Colon (tissue), 2 donors: ENCODE data around the gene STK38L.

ENCODE experiments used
- FAIRE-seq: peaks from 2 replicates; lab custom pipeline; 2012; peaks lifted over from hg19 to GRCh38; lab: Jason Lieb, UNC
- donor health status: control.
- donor health status: control.

The STK38L gene

DNA sequence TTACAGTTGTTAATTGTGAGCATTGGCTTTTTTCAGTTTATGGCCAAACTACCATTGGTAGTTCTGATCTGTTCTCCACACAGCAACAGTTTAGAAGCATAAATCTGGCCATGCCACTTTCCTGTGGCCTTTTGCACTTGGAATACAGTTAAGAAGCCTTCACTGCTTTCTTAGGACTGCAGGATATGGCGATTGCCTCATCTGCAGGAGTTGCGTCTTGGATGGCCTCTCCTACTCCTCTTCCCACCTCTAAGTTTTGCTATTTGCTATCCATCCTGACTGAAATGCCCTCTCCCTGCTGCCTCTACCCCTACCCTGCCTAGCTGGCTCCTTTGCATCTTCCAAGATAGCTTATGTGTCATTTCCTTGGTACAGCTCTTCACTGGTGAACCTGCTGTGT is 75.8 kb downstream of the STK38L start:
- no peak for FAIRE-seq

DNA sequence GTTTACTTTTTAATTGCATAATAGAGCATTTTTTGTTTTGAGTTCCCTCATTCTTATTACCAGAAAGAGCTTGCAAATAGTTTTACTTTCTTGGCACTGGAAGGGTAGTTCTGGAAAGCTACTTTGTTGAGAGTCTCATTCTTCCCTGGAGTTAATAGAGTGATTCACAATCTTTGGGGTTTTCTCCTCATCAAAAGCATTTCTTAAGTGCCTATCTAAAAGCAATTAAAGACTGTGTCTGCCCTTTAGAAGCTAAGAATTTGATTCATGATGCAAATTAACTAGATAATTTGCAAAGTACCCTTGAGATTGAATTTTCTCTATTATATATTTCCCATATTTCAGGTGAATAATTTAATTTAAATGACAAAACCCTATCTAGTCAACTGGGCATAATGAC is 80.4 kb downstream of the STK38L start:
- no peak for FAIRE-seq

DNA sequence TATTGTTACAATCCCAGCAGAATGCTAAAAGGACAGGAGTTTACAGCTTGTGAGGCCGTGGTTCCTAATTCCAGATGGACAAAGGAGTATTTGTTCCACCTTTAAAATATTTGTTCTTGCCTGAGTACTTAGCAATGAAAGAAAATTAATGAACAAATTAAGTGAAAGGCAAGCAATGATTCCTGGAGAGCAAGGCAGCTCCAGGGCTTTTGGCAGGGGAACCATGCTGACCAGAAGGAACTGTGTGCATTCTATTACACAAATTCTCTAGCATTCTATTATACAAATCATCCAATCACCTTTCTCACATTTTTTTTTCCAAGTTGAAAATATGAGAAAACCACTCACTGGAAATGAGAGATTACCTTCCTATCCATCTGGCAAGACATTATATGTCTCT is 86.8 kb downstream of the STK38L start:
- no peak for FAIRE-seq

DNA sequence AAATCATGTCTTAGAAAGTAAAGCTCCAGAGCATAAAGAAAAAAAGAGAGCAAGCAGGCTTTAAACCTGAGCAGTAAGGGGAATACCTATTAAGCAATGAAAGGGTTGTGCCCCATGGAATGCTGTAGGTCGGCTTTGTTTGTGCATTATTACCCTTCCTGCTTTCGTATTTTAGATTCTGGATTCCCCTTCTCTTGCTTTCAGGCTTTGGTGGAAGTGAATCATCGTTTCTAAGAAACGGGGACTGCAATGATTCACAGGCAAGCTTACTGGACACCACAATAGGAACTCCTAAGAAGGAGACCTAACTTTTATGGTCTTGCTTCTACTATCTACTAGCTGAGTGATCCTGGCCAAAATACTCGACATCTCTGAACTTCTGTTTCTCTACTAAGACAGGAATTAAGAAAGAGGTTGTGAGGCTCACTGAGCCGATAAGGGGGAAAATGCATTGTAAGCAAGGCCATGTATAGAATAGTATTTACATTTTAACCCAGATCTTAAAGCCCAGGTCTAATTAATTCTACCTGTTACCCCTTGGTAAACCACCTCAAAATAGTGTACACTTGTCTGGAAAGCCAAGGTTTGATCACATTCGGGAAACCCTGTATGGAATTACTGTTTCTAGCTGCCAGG is 87.3 kb downstream of the STK38L start:
- FAIRE-seq = no peak

DNA sequence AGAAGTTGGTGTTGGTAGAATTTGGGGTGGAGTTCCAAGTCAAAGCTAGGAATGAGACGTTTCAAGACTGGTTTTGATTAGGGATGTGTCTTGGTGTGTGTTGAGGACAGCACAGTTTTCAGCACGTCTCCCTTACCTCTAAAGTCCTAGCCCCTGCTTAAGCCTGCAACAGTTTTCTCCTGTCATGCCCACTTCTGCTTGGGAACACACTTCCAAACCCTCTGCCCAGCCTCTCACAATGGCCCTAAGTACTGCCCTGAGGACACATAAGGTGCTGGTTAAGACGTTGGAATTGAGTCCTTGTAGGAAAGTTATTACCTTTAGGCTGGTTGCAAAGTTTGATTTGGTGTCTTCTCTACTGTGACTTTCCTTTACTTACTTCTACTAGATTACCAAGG is 87.8 kb downstream of the STK38L start:
- no peak for FAIRE-seq

DNA sequence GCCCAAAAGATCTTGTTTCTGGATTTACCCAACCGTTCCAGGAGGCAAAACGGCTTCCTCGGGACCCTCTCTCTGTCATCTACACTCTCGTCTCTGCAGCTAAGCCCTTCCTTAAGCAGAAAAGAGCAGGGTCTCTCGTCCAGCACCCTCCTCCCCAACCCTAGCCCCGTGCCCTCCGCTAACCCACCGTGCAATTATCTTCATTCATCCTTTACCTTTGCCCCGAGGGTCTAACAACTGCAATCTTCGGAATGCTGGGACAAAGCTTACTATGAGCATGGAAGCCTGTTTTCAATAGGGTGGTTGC is 88.3 kb downstream of the STK38L start:
- FAIRE-seq = no peak

DNA sequence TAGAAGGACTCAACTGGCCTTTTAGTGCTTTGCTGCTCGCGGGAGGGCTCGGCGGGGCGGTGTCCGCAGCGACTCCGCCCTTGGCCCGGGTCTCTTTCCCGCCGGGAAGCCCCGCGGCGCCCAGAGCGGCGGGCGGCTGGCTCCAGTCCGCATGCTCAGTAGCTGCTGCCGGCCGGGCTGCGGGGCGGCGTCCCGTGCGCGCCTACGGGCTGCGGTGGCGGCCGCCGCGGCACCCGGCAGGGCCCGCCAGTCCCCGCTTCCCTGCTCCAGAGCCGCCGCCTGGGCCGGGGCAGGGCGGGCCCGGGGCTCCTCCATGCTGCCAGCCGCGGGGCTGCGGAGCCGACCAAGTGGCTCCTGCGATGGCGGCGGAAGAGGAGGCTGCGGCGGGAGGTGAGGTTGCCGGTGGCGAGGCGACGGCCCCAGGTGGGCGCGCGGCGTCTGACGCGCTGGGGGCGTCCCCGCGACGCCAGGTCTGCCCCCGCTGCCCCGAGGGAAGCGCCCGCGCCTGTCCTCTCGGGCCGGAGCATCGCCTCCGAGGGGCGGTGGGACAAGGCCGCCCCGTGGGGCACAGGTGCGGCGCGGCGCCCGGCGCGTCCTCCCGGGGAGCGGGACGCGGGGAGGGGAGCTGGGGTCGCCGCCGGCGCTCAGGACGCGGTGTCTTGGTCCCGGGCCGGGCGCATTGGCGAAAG is 88.8 kb downstream of the STK38L start, which contains the start of gene BMAL2:
Gene BMAL2, plus strand, starts transcription at position 123 of the 689 bp plus-strand sequence. Its CDS starts 237 bp downstream, at position 360.
- no peak for FAIRE-seq

DNA sequence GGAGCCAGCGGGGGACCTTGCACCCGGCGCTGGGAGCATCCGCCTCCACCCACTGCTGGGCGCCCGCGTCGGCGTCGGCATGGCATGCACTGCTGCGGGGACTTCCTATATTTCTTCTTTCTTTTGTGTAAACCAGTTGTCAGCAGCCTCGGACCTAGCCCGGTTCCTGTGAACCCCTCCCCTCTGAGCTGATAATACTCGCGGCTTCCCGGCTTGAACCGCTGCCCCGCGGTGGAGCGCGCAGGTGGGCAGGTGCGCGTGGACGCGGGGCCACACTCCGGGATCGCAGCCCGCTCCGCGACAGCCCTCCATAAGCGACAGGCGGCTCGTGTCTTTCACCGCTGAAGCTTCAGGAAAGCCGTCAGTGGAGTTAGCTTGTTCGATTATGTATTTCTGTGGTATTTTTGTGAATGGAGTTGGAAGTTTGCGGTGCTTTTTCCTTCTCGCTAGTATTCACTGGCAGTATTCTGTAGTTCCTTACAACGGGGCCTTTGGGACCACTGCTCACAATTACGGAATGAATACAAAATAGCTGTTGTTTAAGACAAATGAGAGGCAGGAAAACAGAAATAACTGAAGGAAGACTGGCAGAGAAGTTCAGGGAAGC is 89.4 kb downstream of the STK38L start:
- FAIRE-seq = no peak

DNA sequence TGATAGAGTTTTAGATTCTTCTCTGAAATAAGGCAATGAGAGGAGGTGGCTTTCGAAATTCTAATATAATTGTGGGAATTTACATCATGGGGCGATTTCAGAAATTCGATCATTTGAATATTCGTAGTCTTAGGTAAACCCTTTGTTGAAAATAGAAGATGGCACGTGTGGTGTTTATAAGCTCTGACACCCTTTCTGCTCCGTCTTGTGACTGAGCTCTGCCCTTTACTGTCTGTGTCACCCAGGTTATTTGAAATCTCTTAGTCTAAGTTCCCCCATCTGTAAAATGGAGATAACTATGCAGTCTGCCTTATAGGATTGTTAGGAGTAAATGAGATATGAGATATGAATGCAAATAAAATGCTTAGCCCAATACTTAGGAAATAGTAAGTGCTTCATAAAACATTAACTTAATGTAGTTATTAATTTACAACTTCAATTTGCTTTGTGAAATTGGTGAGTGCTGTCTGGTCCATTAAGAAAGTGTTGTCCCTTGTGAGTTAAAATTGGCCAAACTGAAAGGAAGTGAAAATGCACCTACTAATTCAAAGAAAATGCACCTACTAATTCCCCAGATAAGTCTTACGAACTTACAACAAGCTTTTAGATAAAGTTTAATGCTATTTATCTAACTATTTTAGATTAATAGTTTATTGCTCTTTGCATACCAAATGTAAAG is 90.1 kb downstream of the STK38L start:
- no peak for FAIRE-seq

DNA sequence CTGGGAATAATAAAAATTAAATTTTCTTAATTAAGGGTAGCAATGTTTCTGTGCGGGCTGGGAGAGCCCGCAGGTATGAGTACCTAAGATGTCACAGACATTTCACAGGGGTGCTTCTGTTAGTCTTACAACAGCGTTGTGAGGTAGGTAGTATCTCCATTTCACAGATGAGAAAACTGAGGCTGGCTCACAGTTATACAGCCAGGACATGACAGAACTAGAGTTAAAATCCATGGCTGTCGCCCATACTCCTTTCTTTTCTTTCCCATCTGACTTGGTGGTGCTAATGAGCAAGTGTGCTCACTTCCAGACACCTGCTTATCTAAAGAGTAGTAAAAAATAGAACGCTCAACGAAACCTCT is 90.6 kb downstream of the STK38L start:
- FAIRE-seq = no peak

DNA sequence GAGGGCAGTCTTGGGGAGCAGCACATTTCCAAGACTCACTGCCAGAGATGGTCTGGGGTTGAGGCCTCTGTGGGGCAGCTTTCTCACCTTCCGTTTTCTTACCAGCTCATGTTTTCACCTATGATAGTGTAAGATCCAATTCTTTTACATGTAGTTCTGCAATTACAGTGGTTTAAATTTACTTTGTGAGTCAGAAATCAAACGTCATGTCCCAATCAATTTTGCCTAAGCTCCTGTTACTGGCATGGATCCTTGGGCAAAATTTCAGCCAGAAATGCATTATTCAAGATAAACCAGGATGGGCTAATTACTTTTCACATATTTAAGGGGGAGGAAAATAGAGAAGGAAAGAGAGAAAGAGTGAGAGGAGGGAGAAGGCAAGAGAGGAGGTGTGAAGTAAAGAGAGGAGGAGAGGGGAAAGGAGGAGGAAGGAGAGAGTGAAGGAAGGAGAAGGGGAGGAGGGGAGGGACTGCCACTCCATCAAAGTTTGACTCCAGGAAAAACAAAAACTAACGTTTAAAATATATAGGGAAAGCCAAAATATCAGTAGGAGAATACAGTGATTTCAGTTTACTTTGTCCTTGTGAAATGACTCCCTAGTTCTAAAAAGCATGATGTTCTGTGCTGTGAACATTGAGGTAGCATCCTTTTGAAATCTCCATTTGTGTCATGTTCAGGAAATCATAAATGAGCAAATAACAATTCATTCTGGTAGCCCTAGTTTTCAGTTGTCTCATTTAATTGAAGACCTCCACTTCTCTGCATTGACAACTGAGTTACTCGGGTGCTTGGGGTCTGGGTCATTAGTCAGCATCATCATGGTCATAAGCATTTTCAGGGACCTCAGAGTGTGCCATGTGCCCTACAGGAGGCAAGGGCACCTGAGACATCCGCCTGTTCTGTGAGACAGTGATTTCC is 91.5 kb downstream of the STK38L start:
- FAIRE-seq = no peak

DNA sequence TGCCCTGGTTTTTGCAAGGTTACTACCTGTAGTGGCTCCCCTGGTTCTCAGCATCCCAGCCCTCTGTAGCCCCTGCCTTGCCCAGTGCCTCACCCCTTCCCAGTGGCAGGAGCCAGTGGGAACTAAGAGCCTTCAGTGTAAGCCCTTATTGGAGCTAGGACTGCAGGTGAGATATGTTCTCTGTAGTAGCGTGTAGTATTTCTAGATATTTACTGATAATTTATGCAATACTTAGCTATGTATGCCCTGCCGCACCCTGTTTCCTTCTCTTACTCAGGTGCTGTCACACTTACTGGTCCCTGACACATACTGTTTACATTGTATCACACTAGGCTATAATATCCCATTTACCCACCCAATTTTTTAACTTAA is 92.2 kb downstream of the STK38L start:
- FAIRE-seq = no peak

DNA sequence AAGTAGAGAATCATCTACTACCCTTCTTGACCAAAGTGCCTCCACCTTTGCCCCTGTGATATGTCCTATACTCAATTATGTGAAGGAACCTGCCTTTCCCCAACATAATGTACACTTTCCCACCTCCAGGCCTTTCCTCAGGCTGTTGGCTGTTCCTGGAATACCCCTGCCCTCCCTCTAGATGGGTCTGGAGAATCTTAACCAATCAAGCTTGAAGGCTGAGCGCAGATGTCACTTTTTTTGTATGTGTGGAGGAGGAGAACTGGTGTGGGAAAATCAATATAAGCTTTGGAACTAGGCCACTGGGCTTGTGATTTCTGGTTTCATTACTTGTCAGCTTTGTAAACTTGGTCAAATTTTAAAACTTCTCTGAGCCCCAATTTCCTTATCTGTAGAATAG is 93.3 kb downstream of the STK38L start:
- FAIRE-seq = no peak

DNA sequence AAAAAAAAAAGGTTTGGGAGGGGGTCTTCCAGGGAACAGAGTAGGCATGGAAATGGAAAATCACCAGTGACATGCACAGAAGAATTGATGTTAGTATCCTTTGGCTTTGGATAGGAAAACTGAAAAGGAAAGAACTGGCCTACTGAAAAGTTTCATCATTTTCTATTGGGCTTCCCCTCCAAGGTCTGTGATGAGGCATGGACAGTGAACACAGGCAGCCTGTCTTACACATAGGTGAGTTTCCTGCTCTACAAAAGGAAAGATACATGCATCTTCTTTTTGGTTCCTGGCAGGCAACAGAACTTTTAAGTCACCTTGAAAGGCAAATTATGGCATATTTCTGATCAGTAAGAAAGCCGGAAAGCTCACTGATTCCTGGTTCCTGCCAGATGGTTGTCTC is 94.4 kb downstream of the STK38L start:
- no peak for FAIRE-seq

DNA sequence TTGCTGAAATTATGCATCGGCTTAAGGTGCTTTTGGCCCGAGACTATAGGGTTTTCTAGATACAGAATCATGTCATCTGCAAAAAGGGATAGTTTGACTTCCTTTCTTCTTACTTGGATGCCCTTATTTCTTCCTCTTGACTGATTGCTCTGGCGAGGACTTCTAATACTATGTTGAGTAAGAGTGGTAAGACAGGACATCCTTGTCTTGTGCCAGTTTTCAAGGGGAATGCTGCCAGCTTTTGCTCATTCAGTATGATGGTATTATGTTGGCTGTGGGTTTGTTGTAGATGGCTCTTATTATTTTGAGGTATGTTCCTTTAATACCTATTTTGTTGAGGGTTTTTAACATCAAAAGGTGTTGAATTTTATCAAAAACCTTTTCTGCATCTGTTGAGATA is 96.9 kb downstream of the STK38L start:
- no peak for FAIRE-seq

DNA sequence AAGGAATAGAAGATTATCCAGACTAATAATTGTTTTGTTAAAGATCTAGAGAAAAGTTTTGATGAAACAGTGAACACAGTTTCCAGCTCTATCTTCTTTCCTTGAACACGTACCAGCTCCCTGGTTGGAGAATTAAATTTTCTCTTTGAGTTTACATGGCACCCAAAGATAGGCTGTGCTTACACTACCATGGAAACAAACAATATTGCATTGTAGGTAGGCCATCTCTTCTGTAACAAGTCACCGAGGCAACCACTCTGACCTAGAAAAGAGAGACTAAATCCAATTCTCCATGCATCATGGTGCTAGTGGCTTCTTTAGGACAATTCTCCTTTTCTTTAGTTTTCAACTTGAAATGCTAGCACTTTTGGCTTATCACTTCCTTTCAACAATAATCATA is 98.5 kb downstream of the STK38L start:
- no peak for FAIRE-seq

DNA sequence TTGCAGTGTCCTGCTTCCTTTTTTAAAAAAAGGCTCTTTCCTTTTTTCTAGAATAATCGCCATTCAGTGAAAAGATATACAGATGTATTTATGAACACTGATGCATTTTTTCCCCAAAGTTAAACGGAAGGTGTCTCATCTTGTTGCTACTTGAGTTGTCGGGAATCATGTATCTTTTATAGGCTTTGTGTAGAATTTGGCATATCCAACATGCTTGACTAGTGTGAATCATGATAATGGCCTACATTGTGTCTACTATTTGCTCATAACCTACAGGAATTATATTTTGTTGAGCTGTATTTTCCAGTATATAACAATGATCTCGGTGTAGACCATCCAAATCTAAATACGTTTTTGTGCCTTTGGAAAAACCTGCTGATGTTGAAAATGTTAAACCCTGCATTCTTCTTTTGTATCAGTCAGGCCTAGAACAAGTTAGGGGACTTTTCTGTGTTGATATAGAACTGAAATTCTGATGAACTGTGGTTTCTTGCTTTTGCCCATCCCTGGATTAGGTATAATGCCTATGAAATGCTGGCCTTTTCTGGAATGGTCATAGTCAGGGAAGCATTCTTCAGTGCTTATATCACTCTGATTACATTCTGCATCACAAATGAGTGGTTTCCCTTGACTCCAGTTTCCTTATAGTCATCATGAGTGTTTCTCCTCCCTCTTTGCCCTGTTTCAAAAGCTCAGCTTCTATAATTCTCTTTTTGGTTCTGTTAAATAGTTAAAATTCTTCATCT is 99.3 kb downstream of the STK38L start:
- no peak for FAIRE-seq

DNA sequence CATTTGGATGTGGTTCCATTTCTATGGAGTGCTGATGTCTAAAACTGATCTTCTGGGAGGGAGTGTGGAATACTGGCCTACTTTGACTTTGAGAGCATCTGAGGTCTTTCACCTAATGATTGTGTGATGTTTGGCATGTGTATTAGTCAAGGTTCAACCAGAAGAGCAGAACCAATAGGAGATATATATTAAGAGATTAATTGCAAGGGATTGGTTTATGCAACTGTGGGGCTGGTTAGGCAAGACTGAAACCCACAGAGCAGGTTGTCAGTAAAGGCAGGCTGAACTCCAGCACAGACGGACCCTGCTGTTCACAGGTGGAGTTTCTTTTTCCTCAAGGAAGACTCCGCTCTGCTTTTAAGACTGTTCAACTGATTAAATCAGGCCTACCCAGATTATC is 100.2 kb downstream of the STK38L start:
- no peak for FAIRE-seq

DNA sequence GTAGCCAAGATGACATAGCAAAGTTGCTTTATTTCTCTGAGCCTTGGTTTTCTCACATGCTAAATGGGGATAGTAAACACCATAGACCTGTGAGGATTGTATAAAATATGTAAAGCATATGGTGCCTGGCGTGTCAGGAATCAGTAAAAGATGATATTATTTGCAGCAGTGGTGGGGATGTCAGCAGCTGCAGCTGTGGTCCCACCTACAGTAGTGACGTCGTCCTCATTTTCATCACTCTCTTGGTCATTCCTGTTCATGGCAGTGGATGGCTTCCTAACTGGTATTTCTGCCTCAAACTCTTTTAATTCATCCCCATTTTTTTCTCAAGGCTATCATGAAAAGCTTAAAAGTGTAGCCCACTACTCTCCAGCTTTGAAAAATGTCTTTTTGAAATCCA is 100.7 kb downstream of the STK38L start:
- no peak for FAIRE-seq

DNA sequence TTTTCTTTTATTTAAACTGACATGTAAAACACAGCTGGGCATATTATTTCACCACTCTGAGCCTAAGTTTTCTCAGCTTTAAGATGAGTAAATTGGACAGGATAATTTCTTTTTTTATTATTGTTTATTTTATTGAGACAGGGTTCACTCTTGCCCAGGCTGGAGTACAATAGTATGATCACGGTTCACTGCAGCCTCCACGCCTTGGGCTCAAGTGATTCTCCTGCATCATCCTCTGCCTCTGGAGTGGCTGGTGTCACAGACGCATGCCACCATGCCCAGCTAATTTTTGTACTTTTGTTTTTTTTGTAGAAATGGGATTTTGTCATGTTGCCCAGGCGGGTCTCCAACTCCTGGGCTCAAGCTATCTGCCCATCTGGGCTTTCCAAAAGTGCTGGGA is 101.3 kb downstream of the STK38L start:
- no peak for FAIRE-seq

DNA sequence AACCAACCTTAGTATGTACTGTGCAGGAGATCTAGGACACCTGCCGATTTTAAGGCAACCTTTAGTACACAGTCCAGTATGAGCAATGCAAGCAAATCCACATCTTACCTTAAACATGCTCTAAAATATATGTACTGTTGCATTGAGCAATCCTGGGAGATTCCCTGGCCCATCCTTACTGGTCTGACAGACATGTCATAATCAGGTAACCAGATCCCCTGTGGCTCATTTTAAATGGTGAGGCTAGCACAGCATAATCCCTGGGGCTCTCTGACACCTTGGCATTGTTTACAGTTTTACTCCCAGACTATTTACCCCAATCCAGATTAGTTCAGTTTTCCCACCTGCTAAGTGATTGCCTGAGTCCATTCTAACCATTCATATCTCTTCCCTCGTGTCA is 103.7 kb downstream of the STK38L start:
- FAIRE-seq = no peak

DNA sequence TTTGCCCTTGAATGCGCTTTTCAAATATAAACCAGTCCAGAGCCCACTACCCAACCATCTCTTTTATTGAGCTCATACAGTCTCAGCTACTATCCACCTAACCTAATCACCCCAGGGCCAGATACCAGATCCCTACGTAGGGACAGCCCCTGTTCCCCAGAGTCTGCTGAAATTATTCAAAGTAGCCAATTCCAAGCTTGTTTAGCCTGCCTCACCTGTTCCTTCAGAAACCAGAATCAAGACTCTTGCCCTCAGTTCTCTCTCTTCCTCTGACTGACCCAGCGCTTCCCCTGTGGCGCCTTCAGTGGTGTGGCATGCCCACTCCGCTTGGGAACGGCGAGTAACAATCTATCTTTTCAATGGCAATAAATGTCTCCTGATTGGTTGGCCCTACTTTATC is 107.4 kb downstream of the STK38L start:
- no peak for FAIRE-seq
